GM23338 (cell line): ENCODE results near the gene PIGU. TPM values are rescaled to one million over a fixed set of nuclear protein-coding genes. Genes with fewer than 3 reads are reported as not detected.
A peak's percentile ranks its signal among the peaks of the same experiment; 100 is the strongest.

Source experiments
- ATAC-seq: fragments of 200-7000 bp; cut with Tn5 transposase; 3 replicates; pipeline ENCODE4 v1.9.1; 2020
- DNase-seq: peaks from one replicate; pipeline ENCODE4 v3.0.0-alpha.2; 2015; ENCODE audit warnings: low spot score
- H2AFZ ChIP-seq: fragments of 200-600 bp; sonication (generic); 2 replicates; pipeline ENCODE4 v1.8.0; 2016; ENCODE audit warnings: antibody characterized with exemption, mild to moderate bottlenecking, moderate library complexity
- H3F3A ChIP-seq: fragments of 200-600 bp; sonication (generic); replicated peaks from 2 replicates; pipeline ENCODE4 v1.8.0; 2017; ENCODE audit warnings: antibody characterized with exemption, mixed run types, low read depth
- H3K27ac ChIP-seq: fragments of 200-600 bp; sonication (generic); 2 replicates; pipeline ENCODE4 v1.6.1; 2016; ENCODE audit warnings: low read depth
- H3K27me3 ChIP-seq: fragments of 200-600 bp; sonication (generic); 2 replicates; pipeline ENCODE4 v1.8.0; 2016; ENCODE audit warnings: mild to moderate bottlenecking, mixed run types, moderate library complexity; ENCODE audit not compliant: insufficient read depth
- H3K36me3 ChIP-seq: fragments of 200-600 bp; sonication (generic); 2 replicates; pipeline ENCODE4 v1.8.0; 2016; ENCODE audit warnings: mild to moderate bottlenecking; ENCODE audit not compliant: insufficient read depth
- H3K4me1 ChIP-seq: fragments of 200-600 bp; sonication (generic); 2 replicates; pipeline ENCODE4 v1.8.0; 2016; ENCODE audit warnings: mild to moderate bottlenecking, moderate library complexity; ENCODE audit not compliant: insufficient read depth
- H3K4me2 ChIP-seq: fragments of 200-600 bp; sonication (generic); 2 replicates; pipeline ENCODE4 v1.7.1; 2017; ENCODE audit warnings: mixed run types
- H3K4me3 ChIP-seq: fragments of 200-600 bp; sonication (generic); 2 replicates; pipeline ENCODE4 v1.6.1; 2016; ENCODE audit warnings: mixed run types
- H3K79me2 ChIP-seq: fragments of 200-600 bp; sonication (generic); replicated peaks from 2 replicates; pipeline ENCODE4 v1.8.0; 2017; ENCODE audit warnings: mild to moderate bottlenecking; ENCODE audit not compliant: insufficient read depth
- H3K9me2 ChIP-seq: fragments of 200-600 bp; sonication (generic); 2 replicates; pipeline ENCODE4 v1.8.0; 2017; ENCODE audit not compliant: insufficient read depth
- H4K20me1 ChIP-seq: fragments of 200-600 bp; sonication (generic); replicated peaks from 2 replicates; pipeline ENCODE4 v1.8.0; 2017; ENCODE audit warnings: mild to moderate bottlenecking; ENCODE audit not compliant: insufficient read depth
- H3K27ac Mint-ChIP-seq: 2 replicates; pipeline ENCODE4 v1.8.0; 2020; ENCODE audit warnings: inconsistent platforms, mild to moderate bottlenecking, moderate library complexity, mixed read lengths
- H3K27me3 Mint-ChIP-seq: 3 replicates; pipeline ENCODE4 v1.8.0; 2022; ENCODE audit warnings: low read depth, mild to moderate bottlenecking, moderate library complexity, mixed read lengths, inconsistent platforms; ENCODE audit not compliant: insufficient read depth, poor library complexity
- H3K36me3 Mint-ChIP-seq: 3 replicates; pipeline ENCODE4 v1.8.0; 2021; ENCODE audit warnings: low read depth, mild to moderate bottlenecking, inconsistent platforms, moderate library complexity, mixed read lengths
- H3K4me1 Mint-ChIP-seq: 3 replicates; pipeline ENCODE4 v1.8.0; 2020; ENCODE audit warnings: mild to moderate bottlenecking, inconsistent platforms, mixed read lengths
- H3K4me3 Mint-ChIP-seq: 3 replicates; pipeline ENCODE4 v1.8.0; 2021; ENCODE audit warnings: moderate library complexity, mild to moderate bottlenecking, inconsistent platforms, mixed read lengths
- H3K9me3 Mint-ChIP-seq: 3 replicates; pipeline ENCODE4 v1.8.0; 2020; ENCODE audit warnings: moderate library complexity, mild to moderate bottlenecking, inconsistent platforms, mixed read lengths
- CTCF ChIP-seq, 2 experiments: fragments of 200-600 bp in 1 of 2; sonication (generic) in 1 of 2; conservative IDR thresholded peaks; 2 replicates each; pipeline versions ENCODE4 v1.5.1 to v1.6.1; 2016 to 2017; ENCODE audit warnings: antibody characterized with exemption in 2 of 2, low read depth in 2 of 2, mild to moderate bottlenecking in 2 of 2, moderate library complexity in 1 of 2
- EZH2 ChIP-seq: fragments of 200-600 bp; sonication (generic); IDR thresholded peaks from one replicate; pipeline ENCODE4 v1.8.0; 2017; ENCODE audit warnings: antibody characterized with exemption, mild to moderate bottlenecking, low read depth; ENCODE audit not compliant: unreplicated experiment
- EZH2phosphoT487 ChIP-seq: fragments of 200-600 bp; sonication (generic); IDR thresholded peaks from one replicate; pipeline ENCODE4 v1.8.1; 2018; ENCODE audit warnings: antibody characterized with exemption; ENCODE audit not compliant: unreplicated experiment
- NANOG ChIP-seq: IDR thresholded peaks from 2 replicates; pipeline ENCODE4 v1.6.1; 2016; ENCODE audit warnings: antibody characterized with exemption, borderline replicate concordance
- POLR2AphosphoS5 ChIP-seq: IDR thresholded peaks from 2 replicates; pipeline ENCODE4 v1.6.1; 2016; ENCODE audit warnings: antibody characterized with exemption, low read depth
- STAT1 ChIP-seq: IDR thresholded peaks from one replicate; pipeline ENCODE4 v1.6.1; 2016; ENCODE audit warnings: antibody characterized with exemption; ENCODE audit not compliant: unreplicated experiment
- ZNF114 ChIP-seq: fragments of 250-450 bp; sonication (Bioruptor Pico); IDR thresholded peaks from 2 replicates; pipeline ENCODE4 v1.5.0; 2020; ENCODE audit warnings: mild to moderate bottlenecking, moderate library complexity
- ZNF331 ChIP-seq: fragments of 250-450 bp; sonication (Bioruptor Pico); IDR thresholded peaks from 2 replicates; pipeline ENCODE4 v1.5.0; 2020; ENCODE audit warnings: low read depth, mild to moderate bottlenecking, moderate library complexity
- ZNF462 ChIP-seq: fragments of 250-450 bp; sonication (Bioruptor Pico); IDR thresholded peaks from 2 replicates; pipeline ENCODE4 v1.5.0; 2020; ENCODE audit warnings: mild to moderate bottlenecking, moderate library complexity
- polyA plus RNA-seq: library from polyadenylated mRNA; unstranded; fragments of >200 nt; fragmentation: Nextera tagmentation; extraction: Ambion mirVana; gene quantifications from 2 replicates; pipeline ENCODE4 v1.2.1, GENCODE V29; 2016
- total RNA-seq: library from RNA; depleted of rRNA; stranded (reverse); fragments of >200 nt; shearing (Covaris generic); gene quantifications from 2 replicates; pipeline ENCODE4 v1.2.3, GENCODE V29; 2014

PIGU gene
- total and polyA plus RNA-seq, 2 experiments from 2014 or later, result 24.3 to 28.9 TPM

GRCh38 chr20:34544109-34544796 lies 132.6 kb downstream of the PIGU start:
- Mint-ChIP-seq H3K4me3 (peak overlapping the region; percentile 70), H3K27me3 (peaks cover 21% of the 10 kb centered on the region), H3K36me3 (peaks cover 13% of the 10 kb centered on the region), H3K9me3 (0 out of 3 replicates have a peak, but pooled peaks cover 3% of the 10 kb centered on the region), H3K27ac (no peak overlapping the region), H3K4me1 (peaks cover 18% of the 10 kb centered on the region)
- ATAC-seq, result peak; percentile 95
- H3F3A ChIP-seq, result no peaks in the 10 kb centered on the region
- no peaks in the 10 kb centered on the region for H3K79me2 ChIP-seq
- no peaks in the 10 kb centered on the region for H3K9me2 ChIP-seq
- H4K20me1 ChIP-seq, result no peaks in the 10 kb centered on the region
- no peak overlapping the region for H3K27ac ChIP-seq
- peak overlapping the region; percentile 78 for H3K4me2 ChIP-seq
- H3K4me3 ChIP-seq, result peak overlapping the region; percentile 53
- peaks cover 5% of the 10 kb centered on the region; the same call in 1 of the 2 replicates for H3K27me3 ChIP-seq
- TF ChIP-seq STAT1 (no peak), EZH2 (no peak), NANOG (no peak), CTCF (conservative IDR thresholded peaks at IDR 0.05; ENCODE audit: low read depth in 2 of 2) (0 out of 4 replicates have a peak, but pooled peaks of 1 of the 2 experiments have one; percentile 14)
- DNase-seq, result peak; percentile 69
- H3K4me1 ChIP-seq, result no peaks in the 10 kb centered on the region; the same call in 1 of the 2 replicates
- peaks cover 11% of the 10 kb centered on the region for H3K36me3 ChIP-seq
- H2AFZ ChIP-seq, result peak overlapping the region; percentile 80; the same call in 1 of the 2 replicates

- 0 out of 3 replicates have a peak, but pooled peaks cover 3% of the 10 kb centered on the region for H3K9me3 Mint-ChIP-seq
- TF ChIP-seq CTCF (conservative IDR thresholded peaks at IDR 0.05; ENCODE audit: low read depth in 2 of 2) (no peak), EZH2phosphoT487 (no peak), ZNF462 (CRISPR knock-in tag) (no peak), ZNF331 (no peak), POLR2AphosphoS5 (no peak), NANOG (no peak), ZNF114 (CRISPR knock-in tag) (no peak)
- no peak overlapping the region for H3K4me3 Mint-ChIP-seq
- Histone ChIP-seq H3K4me3 (no peak overlapping the region), H3K9me2 (no peaks in the 10 kb centered on the region), H3K36me3 (peaks cover 11% of the 10 kb centered on the region), H3K4me1 (no peaks in the 10 kb centered on the region; the same call in 1 of the 2 replicates), H3K27me3 (peaks cover 5% of the 10 kb centered on the region; the same call in 1 of the 2 replicates), H3K27ac (no peak overlapping the region), H4K20me1 (no peaks in the 10 kb centered on the region; the same call in 1 of the 2 replicates), H3K4me2 (peak overlapping the region; percentile 78; the same call in 1 of the 2 replicates), H3K79me2 (no peaks in the 10 kb centered on the region), H2AFZ (no peak overlapping the region), H3F3A (no peaks in the 10 kb centered on the region)
- H3K4me1 Mint-ChIP-seq, result peaks cover 17% of the 10 kb centered on the region
- DNase-seq (no peak), ATAC-seq (no peak)
- peaks cover 18% of the 10 kb centered on the region for H3K27me3 Mint-ChIP-seq
- H3K36me3 Mint-ChIP-seq, result peaks cover 13% of the 10 kb centered on the region
- no peak overlapping the region for H3K27ac Mint-ChIP-seq
Measured at GRCh38 chr20:34543463-34544056, 133.3 kb downstream of the PIGU start.
